ENCODE results near the gene DNTT.

DNA sequence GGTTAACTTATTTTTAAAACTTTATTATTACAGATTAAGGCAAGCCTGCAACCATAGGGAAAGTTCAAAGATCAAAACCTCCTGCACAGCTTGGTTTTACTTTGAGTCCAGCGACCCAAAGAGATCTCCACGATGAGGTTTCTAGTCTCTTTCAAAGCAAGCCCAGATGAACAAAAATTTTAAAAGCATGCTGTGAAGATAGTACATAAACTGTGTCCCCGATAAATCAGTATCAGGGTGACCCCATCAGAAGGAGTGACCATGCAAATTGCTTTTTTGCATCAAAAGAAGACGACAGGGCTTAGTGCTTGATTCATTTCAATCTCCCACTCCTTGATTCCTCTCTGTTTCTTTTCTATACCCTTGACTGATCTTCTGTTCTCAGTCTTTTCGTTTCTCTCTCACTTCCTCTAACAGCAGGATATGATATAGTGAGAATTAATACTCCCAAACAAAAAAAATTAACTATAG is 16.0 kb upstream of the DNTT start:
- TF ChIP-seq EZH2 (IDR thresholded peaks at IDR 0.05) (no peak), POLR2AphosphoS5 (IDR thresholded peaks at IDR 0.05; ENCODE audit: borderline replicate concordance, low read depth, low read length) (no peak)

All from SK-N-MC (cell line).